Measurements from ENCODE around the gene DNAJB2.

DNAJB2 gene

DNA sequence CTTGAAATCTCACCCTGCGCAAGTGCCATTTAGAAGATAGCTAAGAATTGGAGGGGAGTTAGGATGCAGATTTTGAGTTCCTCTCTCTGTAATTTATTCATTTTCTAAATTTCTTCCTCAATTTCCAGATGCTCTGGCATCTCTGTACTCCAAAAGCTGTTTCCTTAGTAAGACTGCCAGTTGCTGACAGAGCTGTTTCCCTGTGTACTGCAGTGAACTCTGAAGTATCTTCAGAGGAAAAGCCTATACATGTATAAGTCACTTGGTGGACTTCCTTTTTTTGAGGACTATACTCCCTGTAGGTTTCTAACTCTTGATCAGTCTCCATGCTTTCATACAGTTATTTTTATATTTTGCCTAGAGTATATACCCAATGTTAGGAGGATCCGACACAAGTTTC is 54.9 kb downstream of the DNAJB2 start:
- Mint-ChIP-seq H3K27me3 (peaks cover 42% of the 10 kb centered on the region), H3K9me3 (peaks cover 12% of the 10 kb centered on the region), H3K36me3 (peaks cover 7% of the 10 kb centered on the region), H3K27ac (no peak overlapping the region), H3K4me3 (no peak overlapping the region), H3K4me1 (no peaks in the 10 kb centered on the region)

DNA sequence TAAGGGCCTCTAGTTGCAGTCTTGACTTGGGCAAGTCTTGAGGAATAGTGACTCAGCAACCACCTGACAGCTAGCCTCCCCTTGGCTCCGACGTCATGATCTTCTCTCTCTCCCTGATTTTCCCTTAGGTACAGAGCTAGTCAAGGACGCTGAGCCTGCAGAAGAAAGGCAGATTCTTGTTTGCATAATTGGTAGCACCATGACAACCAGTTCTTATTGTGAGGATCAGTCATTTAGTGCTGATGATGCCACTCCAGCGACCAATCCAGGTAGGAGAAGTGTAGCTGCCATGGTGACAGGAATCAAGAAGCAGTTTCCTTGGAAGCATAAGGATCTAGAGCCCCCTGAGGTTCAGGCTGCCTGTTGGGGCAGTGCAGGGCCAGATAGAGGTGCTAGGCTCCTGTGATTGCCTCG is 56.2 kb downstream of the DNAJB2 start:
- Mint-ChIP-seq H3K9me3 (peaks cover 12% of the 10 kb centered on the region), H3K4me3 (no peak overlapping the region), H3K27ac (no peak overlapping the region), H3K36me3 (peaks cover 7% of the 10 kb centered on the region), H3K27me3 (peaks cover 47% of the 10 kb centered on the region), H3K4me1 (no peaks in the 10 kb centered on the region)
